PC-3 (cell line): ENCODE measurements around the gene GNAI2. TPM values are rescaled to one million over a fixed set of nuclear protein-coding genes. Genes with fewer than 3 reads are reported as not detected.

ENCODE experiments used
- ATAC-seq: fragments of 200-7000 bp; cut with Tn5 transposase; 2 replicates; pipeline ENCODE4 v1.9.1; 2020; ENCODE audit warnings: mild to moderate bottlenecking, moderate library complexity
- BruUV-seq: library from RNA; stranded (reverse); fragments of 400-500 nt; replicated peaks from 2 replicates; lab custom pipeline; 2021; lab: Mats Ljungman, UMichigan
- CTCF ChIA-PET: fragments of 300-600 bp; sonication (Branson Sonifier 250); formaldehyde crosslinking; loops from one replicate; lab custom pipeline; 2022; ENCODE audit warnings: antibody characterized with exemption; lab: Charles Lee
- POLR2A ChIA-PET: fragments of 300-600 bp; sonication (Branson Sonifier 250); formaldehyde crosslinking; loops from one replicate; lab custom pipeline; 2022; ENCODE audit warnings: antibody characterized with exemption; ENCODE audit not compliant: unreplicated experiment; lab: Charles Lee
- DNase-seq: peaks from one replicate; pipeline ENCODE4 v3.0.0-alpha.2; 2015
- H2AFZ ChIP-seq: fragments of 300-600 bp; sonication (generic); 2 replicates; pipeline ENCODE4 v1.6.0; 2016; ENCODE audit warnings: antibody characterized with exemption, low read length
- H3F3A ChIP-seq: fragments of 300-600 bp; sonication (generic); one replicate; pipeline ENCODE4 v1.6.0; 2017; ENCODE audit warnings: antibody characterized with exemption, low read length, control low read depth, mild to moderate bottlenecking; ENCODE audit not compliant: unreplicated experiment
- H3K27ac ChIP-seq: fragments of 300-600 bp; sonication (generic); 2 replicates; pipeline ENCODE4 v1.5.1; 2016; ENCODE audit warnings: mild to moderate bottlenecking, low read length
- H3K27me3 ChIP-seq: fragments of 300-600 bp; sonication (generic); 2 replicates; pipeline ENCODE4 v1.6.1; 2016; ENCODE audit warnings: low read length, mixed read lengths
- H3K36me3 ChIP-seq: fragments of 300-600 bp; sonication (generic); 2 replicates; pipeline ENCODE4 v1.6.1; 2016; ENCODE audit warnings: low read depth, mixed run types, low read length, mixed read lengths
- H3K4me1 ChIP-seq: fragments of 300-600 bp; sonication (generic); 2 replicates; pipeline ENCODE4 v1.5.1; 2016; ENCODE audit warnings: low read length; ENCODE audit not compliant: insufficient read depth
- H3K4me2 ChIP-seq: fragments of 300-600 bp; sonication (generic); 2 replicates; pipeline ENCODE4 v1.6.0; 2016; ENCODE audit warnings: low read length
- H3K4me3 ChIP-seq: fragments of 300-600 bp; sonication (generic); 2 replicates; pipeline ENCODE4 v1.5.1; 2016; ENCODE audit warnings: mild to moderate bottlenecking, low read length, mixed read lengths
- H3K79me2 ChIP-seq: fragments of 300-600 bp; sonication (generic); 2 replicates; pipeline ENCODE4 v1.6.1; 2017; ENCODE audit warnings: low read length, mixed read lengths
- H3K9ac ChIP-seq: fragments of 300-600 bp; sonication (generic); 2 replicates; pipeline ENCODE4 v1.6.0; 2016; ENCODE audit warnings: mild to moderate bottlenecking, low read length
- H3K9me2 ChIP-seq: fragments of 300-600 bp; sonication (generic); replicated peaks from 2 replicates; pipeline ENCODE4 v1.6.1; 2016; ENCODE audit warnings: mixed run types, low read length, mixed read lengths
- H3K9me3 ChIP-seq: fragments of 300-600 bp; sonication (generic); 2 replicates; pipeline ENCODE4 v1.6.1; 2016; ENCODE audit warnings: low read length, mixed read lengths
- H4K20me1 ChIP-seq: fragments of 300-600 bp; sonication (generic); 2 replicates; pipeline ENCODE4 v1.6.1; 2016; ENCODE audit warnings: low read length, mixed read lengths
- EZH2 ChIP-seq: fragments of 300-600 bp; sonication (generic); IDR thresholded peaks from one replicate; pipeline ENCODE4 v1.6.1; 2017; ENCODE audit warnings: antibody characterized with exemption, mild to moderate bottlenecking, low read length; ENCODE audit not compliant: unreplicated experiment
- EZH2phosphoT487 ChIP-seq: fragments of 300-600 bp; sonication (generic); IDR thresholded peaks from 2 replicates; pipeline ENCODE4 v1.6.1; 2018; ENCODE audit warnings: mild to moderate bottlenecking, antibody characterized with exemption, low read length, borderline replicate concordance
- intact Hi-C: fragments of 100-400 bp; cut with micrococcal nuclease; formaldehyde crosslinking; loops from 2 replicates; pipeline ENCODE4 v1.9.0; 2023
- total RNA-seq: library from RNA; depleted of rRNA; stranded (reverse); fragments of >200 nt; gene quantifications from 2 replicates; pipeline ENCODE4 v1.2.3, GENCODE V29; 2014
- TF ChIP-seq, protein P1 (sequence below): fragments of 300-600 bp; sonication (generic); conservative IDR thresholded peaks from 2 replicates; pipeline ENCODE4 v1.5.1; 2017; ENCODE audit warnings: antibody characterized with exemption, low read depth, mild to moderate bottlenecking, low read length

Gene GNAI2
- total RNA-seq, 1 experiment from 2014 or later = 221 TPM

DNA sequence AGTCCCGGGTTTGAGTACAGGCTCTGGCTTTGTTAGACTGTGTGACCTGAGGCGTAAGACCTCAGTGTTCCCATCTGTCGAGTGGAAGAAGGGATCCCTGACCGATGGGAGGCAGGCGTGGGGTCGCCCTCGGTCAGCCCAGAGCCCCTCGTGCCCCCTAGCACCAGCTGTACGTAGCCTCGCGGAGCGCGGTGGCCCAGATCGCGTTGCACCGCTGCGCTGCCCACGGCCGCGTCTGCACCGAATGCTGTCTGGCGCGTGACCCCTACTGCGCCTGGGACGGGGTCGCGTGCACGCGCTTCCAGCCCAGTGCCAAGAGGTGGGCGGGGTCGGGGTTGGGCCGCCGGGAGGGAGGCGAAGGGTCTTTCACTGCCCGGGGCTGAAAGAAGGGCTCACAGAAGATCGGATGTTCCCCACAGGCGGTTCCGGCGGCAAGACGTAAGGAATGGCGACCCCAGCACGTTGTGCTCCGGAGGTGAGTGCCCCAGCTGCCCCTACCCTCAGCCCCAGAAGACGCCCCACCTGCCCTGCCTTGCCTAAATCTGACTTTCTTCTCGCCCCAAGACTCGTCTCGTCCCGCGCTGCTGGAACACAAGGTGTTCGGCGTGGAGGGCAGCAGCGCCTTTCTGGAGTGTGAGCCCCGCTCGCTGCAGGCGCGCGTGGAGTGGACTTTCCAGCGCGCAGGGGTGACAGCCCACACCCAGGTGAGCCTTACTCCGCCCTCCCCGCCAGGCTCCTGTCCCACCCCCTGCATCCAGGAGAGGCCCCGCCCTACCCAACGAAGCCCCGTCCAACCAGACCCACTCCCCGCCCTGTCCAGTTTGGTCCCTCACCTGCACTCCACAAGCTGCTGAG lies 39.4 kb downstream of the GNAI2 start:
- POLR2A ChIA-PET = no interaction called here
- H3K4me3 ChIP-seq = no peak overlapping the region
- H3F3A ChIP-seq = no peaks in the 10 kb centered on the region
- no TSS peak for BruUV-seq
- H3K9ac ChIP-seq = no peak overlapping the region
- no peak overlapping the region for H2AFZ ChIP-seq
- no peak overlapping the region for H3K27ac ChIP-seq
- no peaks in the 10 kb centered on the region for H3K9me3 ChIP-seq
- no peak for DNase-seq
- H3K27me3 ChIP-seq = no peaks in the 10 kb centered on the region
- CTCF ChIA-PET = interaction anchor here (0.6 to 1.0 kb wide), 2 partner anchors 9 to 22 kb away, joined by 3 to 5 read pairs; no protein-coding TSS in a partner anchor
- H3K79me2 ChIP-seq = 0 out of 2 replicates have a peak, but pooled peaks cover 3% of the 10 kb centered on the region
- no peaks in the 10 kb centered on the region for H3K36me3 ChIP-seq
- peaks cover 16% of the 10 kb centered on the region for H3K4me1 ChIP-seq
- TF ChIP-seq EZH2phosphoT487 = no peak
- TF ChIP-seq EZH2 = no peak
- TF ChIP-seq, protein P1, sequence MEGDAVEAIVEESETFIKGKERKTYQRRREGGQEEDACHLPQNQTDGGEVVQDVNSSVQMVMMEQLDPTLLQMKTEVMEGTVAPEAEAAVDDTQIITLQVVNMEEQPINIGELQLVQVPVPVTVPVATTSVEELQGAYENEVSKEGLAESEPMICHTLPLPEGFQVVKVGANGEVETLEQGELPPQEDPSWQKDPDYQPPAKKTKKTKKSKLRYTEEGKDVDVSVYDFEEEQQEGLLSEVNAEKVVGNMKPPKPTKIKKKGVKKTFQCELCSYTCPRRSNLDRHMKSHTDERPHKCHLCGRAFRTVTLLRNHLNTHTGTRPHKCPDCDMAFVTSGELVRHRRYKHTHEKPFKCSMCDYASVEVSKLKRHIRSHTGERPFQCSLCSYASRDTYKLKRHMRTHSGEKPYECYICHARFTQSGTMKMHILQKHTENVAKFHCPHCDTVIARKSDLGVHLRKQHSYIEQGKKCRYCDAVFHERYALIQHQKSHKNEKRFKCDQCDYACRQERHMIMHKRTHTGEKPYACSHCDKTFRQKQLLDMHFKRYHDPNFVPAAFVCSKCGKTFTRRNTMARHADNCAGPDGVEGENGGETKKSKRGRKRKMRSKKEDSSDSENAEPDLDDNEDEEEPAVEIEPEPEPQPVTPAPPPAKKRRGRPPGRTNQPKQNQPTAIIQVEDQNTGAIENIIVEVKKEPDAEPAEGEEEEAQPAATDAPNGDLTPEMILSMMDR = no peak
- no peak overlapping the region for H3K4me2 ChIP-seq
- ATAC-seq = no peak
- no peaks in the 10 kb centered on the region for H3K9me2 ChIP-seq
- H4K20me1 ChIP-seq = no peaks in the 10 kb centered on the region
- intact Hi-C loops = no loop called here

DNA sequence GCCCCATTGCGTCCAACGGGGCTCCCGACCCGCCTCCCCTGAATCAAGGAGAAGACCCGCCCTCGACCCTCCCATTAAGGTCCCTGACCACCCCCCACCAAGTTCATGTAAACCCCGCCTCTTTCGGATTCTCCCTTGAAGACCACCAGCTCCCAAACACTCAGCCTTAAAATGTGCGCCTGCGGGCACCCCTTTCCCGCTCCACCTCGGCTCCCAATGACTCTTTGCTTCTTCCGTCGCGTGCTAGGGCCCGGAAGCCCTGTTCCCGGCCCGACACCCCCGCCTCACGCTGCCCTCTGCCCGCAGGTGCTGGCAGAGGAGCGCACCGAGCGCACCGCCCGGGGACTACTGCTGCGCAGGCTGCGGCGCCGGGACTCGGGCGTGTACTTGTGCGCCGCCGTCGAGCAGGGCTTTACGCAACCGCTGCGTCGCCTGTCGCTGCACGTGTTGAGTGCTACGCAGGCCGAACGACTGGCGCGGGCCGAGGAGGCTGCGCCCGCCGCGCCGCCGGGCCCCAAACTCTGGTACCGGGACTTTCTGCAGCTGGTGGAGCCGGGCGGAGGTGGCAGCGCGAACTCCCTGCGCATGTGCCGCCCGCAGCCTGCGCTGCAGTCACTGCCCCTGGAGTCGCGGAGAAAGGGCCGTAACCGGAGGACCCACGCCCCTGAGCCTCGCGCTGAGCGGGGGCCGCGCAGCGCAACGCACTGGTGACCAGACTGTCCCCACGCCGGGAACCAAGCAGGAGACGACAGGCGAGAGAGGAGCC lies 40.2 kb downstream of the GNAI2 start:
- no peak for DNase-seq
- no peak overlapping the region for H3K4me2 ChIP-seq
- H3K27me3 ChIP-seq = no peaks in the 10 kb centered on the region
- peaks cover 8% of the 10 kb centered on the region; the same call in 1 of the 2 replicates for H3K4me1 ChIP-seq
- H3K36me3 ChIP-seq = no peaks in the 10 kb centered on the region
- H3K4me3 ChIP-seq = no peak overlapping the region
- no peaks in the 10 kb centered on the region for H3K9me3 ChIP-seq
- no peak for ATAC-seq
- BruUV-seq = no TSS peak
- intact Hi-C loops = no loop called here
- TF ChIP-seq EZH2phosphoT487 = no peak
- TF ChIP-seq, protein P1 = no peak
- TF ChIP-seq EZH2 = no peak
- CTCF ChIA-PET = no interaction called here
- H3K9me2 ChIP-seq = no peaks in the 10 kb centered on the region
- H3K27ac ChIP-seq = no peak overlapping the region
- POLR2A ChIA-PET = interaction anchor here (0.6 kb wide), 1 partner anchor 97 kb away, joined by 10 read pairs; no protein-coding TSS in a partner anchor
- no peak overlapping the region for H2AFZ ChIP-seq
- H4K20me1 ChIP-seq = no peaks in the 10 kb centered on the region
- H3K79me2 ChIP-seq = no peaks in the 10 kb centered on the region
- no peaks in the 10 kb centered on the region for H3F3A ChIP-seq
- H3K9ac ChIP-seq = no peak overlapping the region
